ENCODE measurements around the gene ADGRG6.
A peak's percentile ranks its signal among the peaks of the same experiment; 100 is the strongest.

The ADGRG6 gene

GRCh38 chr6:142374965-142375733, 73.3 kb downstream of the ADGRG6 start:
- H3K4me3 ChIP-seq (ENCODE audit: low read depth, low read length): no peak overlapping the region
- no peak overlapping the region for H3K27ac ChIP-seq (ENCODE audit: extremely low read depth, low read depth, low read length)
- ChIA-PET POLR2A (no interaction called here), CTCF (interaction anchor here (0.7 to 1.9 kb wide), 3 partner anchors 13 to 219 kb away, joined by 3 to 8 read pairs (median 5); no protein-coding TSS in a partner anchor)
- H3K36me3 ChIP-seq (ENCODE audit: control insufficient read depth in 2 of 2, insufficient read depth in 1 of 2, low read length in 2 of 2): no peaks in the 10 kb centered on the region
- peaks cover 35% of the 10 kb centered on the region for H3K4me1 ChIP-seq (ENCODE audit: control insufficient read depth, insufficient read depth, low read length)
- no peaks in the 10 kb centered on the region for H3K9me3 ChIP-seq (ENCODE audit: control insufficient read depth, insufficient read depth, low read depth, low read length)
- TF ChIP-seq BCL6B (tag by site-specific recombination; IDR thresholded peaks at IDR 0.05) (peak; percentile 67; the same call in 1 of the 2 replicates), GLI2 (tag by site-specific recombination; IDR thresholded peaks at IDR 0.05; ENCODE audit: borderline replicate concordance, low read depth) (peak; percentile 50; the same call in 1 of the 2 replicates), ZXDB (tag by site-specific recombination; IDR thresholded peaks at IDR 0.05) (peak; percentile 77; the same call in 1 of the 2 replicates), ZNF660 (tag by site-specific recombination; IDR thresholded peaks at IDR 0.05) (0 out of 2 replicates have a peak, but pooled peaks have one; percentile 55), ATF2 (tag by site-specific recombination; IDR thresholded peaks at IDR 0.05; ENCODE audit: low read depth) (no peak), OSR2 (tag by site-specific recombination; IDR thresholded peaks at IDR 0.05) (peak; percentile 47; the same call in 1 of the 2 replicates), ZBTB17 (tag by site-specific recombination; IDR thresholded peaks at IDR 0.05) (peak; percentile 45), BCL11A (tag by site-specific recombination; IDR thresholded peaks at IDR 0.05; ENCODE audit: low read depth) (no peak), PRDM1 (tag by site-specific recombination; IDR thresholded peaks at IDR 0.05) (peak; percentile 69), ZNF600 (tag by site-specific recombination; IDR thresholded peaks at IDR 0.05) (peak; percentile 60), ZFP3 (tag by site-specific recombination; IDR thresholded peaks at IDR 0.05; ENCODE audit: low read depth) (0 out of 2 replicates have a peak, but pooled peaks have one; percentile 16), HOXD13 (CRISPR knock-in tag; IDR thresholded peaks at IDR 0.05; ENCODE audit: borderline replicate concordance) (peak; percentile 81; the same call in 1 of the 2 replicates), ZIC2 (tag by site-specific recombination; IDR thresholded peaks at IDR 0.05) (no peak), ZNF76 (tag by site-specific recombination; IDR thresholded peaks at IDR 0.05; ENCODE audit: borderline replicate concordance, low read depth) (no peak), ZNF10 (tag by site-specific recombination; IDR thresholded peaks at IDR 0.05) (0 out of 2 replicates have a peak, but pooled peaks have one; percentile 29), ZBTB48 (tag by site-specific recombination; IDR thresholded peaks at IDR 0.05) (no peak), ZBTB20 (tag by site-specific recombination; IDR thresholded peaks at IDR 0.05) (0 out of 2 replicates have a peak, but pooled peaks have one; percentile 26), IKZF3 (tag by site-specific recombination; IDR thresholded peaks at IDR 0.05) (peak; percentile 87), PRDM4 (tag by site-specific recombination; IDR thresholded peaks at IDR 0.05) (peak; percentile 70; the same call in 1 of the 2 replicates), ZNF121 (tag by site-specific recombination; IDR thresholded peaks at IDR 0.05) (no peak), ZNF629 (tag by site-specific recombination; IDR thresholded peaks at IDR 0.05) (peak; percentile 68), ZEB2 (tag by site-specific recombination; IDR thresholded peaks at IDR 0.05) (peak; percentile 29; the same call in 1 of the 2 replicates), PRDM6 (tag by site-specific recombination; IDR thresholded peaks at IDR 0.05) (peak; percentile 89), ZNF518A (tag by site-specific recombination; conservative IDR thresholded peaks at IDR 0.05; ENCODE audit: low read depth) (0 out of 2 replicates have a peak, but pooled peaks have one; percentile 16)
